ENCODE results near the gene NSMCE1. TPM values are rescaled to one million over a fixed set of nuclear protein-coding genes. Genes with fewer than 3 reads are reported as not detected.

NSMCE1 gene
- total and polyA plus RNA-seq, 2 of the 8 experiments (the other 6 are each of a cell fraction or from before 2014, with no cell fraction given) = 8.1 to 16.6 TPM

DNA sequence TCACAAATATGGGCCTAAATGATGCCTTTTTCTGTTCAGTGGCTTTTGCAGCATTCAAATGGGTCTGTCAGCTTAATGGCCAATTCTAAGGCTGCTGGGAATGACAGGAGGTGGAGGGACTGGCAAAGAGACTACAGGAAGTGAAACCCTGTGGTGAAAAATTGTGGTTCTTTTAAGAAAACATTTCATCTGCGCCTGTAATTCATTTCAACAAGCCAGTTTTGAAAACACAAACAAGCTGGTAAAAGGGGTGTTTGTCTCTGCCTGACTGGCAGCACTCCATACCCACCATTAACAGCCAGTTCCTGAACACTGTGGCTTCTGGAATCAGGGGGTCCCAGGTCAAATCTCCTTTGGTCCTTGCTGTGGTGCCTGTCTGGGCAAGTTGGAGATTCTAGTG is 68.8 kb downstream of the NSMCE1 start:
- no peak overlapping the region for H4K8ac ChIP-seq (ENCODE audit: extremely low read depth, insufficient read depth, low read length)
- no peak overlapping the region for H3K27ac ChIP-seq (ENCODE audit: low read depth, low read length)
- H3K4me1 ChIP-seq (replicated peaks in 1 of 4; ENCODE audit: control insufficient read depth in 3 of 4, insufficient read depth in 4 of 4, low read length in 3 of 4) = peaks cover 2 to 4% (median 4%) of the 10 kb centered on the region in 4 experiments; a peak in 4 of 7 replicates
- H4K20me1 ChIP-seq (replicated peaks in 1 of 2; ENCODE audit: control insufficient read depth in 1 of 2, insufficient read depth in 2 of 2, low read length in 2 of 2) = no peaks in the 10 kb centered on the region
- H2BK5ac ChIP-seq (ENCODE audit: low read depth, low read length) = no peak overlapping the region
- no peak overlapping the region for H2BK20ac ChIP-seq (ENCODE audit: low read length)
- H3K36me3 ChIP-seq (ENCODE audit: control insufficient read depth in 2 of 4, insufficient read depth in 4 of 4, low read length in 3 of 4) = no peaks in the 10 kb centered on the region
- no peak overlapping the region for H3K4me3 ChIP-seq (ENCODE audit: extremely low read depth in 1 of 4, insufficient read depth in 2 of 4, low read depth in 3 of 4, low read length in 4 of 4)
- no peak overlapping the region for H4K5ac ChIP-seq (ENCODE audit: insufficient read length, low read depth, low read length)
- no peak overlapping the region for H3K56ac ChIP-seq (replicated peaks; ENCODE audit: insufficient read length, low read depth, low read length)
- H2BK15ac ChIP-seq (ENCODE audit: low read length) = no peak overlapping the region
- DNase-seq (ENCODE audit: low read depth in 1 of 2, low spot score in 2 of 2) (no peak), FAIRE-seq (no peak)
- H2BK12ac ChIP-seq (ENCODE audit: low read depth, low read length) = no peak overlapping the region
- no peaks in the 10 kb centered on the region for H3K9me3 ChIP-seq (ENCODE audit: insufficient read depth in 2 of 2, low read depth in 1 of 2, low read length in 1 of 2)
- H3K4ac ChIP-seq (replicated peaks; ENCODE audit: insufficient read length, low read depth, low read length) = no peak overlapping the region
- no peak overlapping the region for H3K9ac ChIP-seq (replicated peaks in 1 of 4; ENCODE audit: extremely low read depth in 1 of 4, low read depth in 3 of 4, low read length in 3 of 4)
- H4K91ac ChIP-seq (replicated peaks; ENCODE audit: insufficient read length, low read length) = no peak overlapping the region
- no peak overlapping the region for H2BK120ac ChIP-seq (replicated peaks; ENCODE audit: low read depth, low read length)
- H3K27me3 ChIP-seq (replicated peaks in 1 of 4; ENCODE audit: control insufficient read depth in 3 of 4, extremely low read depth in 1 of 4, insufficient read depth in 3 of 4, low read length in 3 of 4) = no peaks in the 10 kb centered on the region
- H3K18ac ChIP-seq (ENCODE audit: extremely low read depth, low read length) = no peak overlapping the region
- ChIA-PET POLR2A (ENCODE audit: partially characterized antibody) (interaction anchor here (1.9 kb wide), 1 partner anchor 10 kb away, joined by 6 read pairs; no protein-coding TSS in a partner anchor), CTCF (ENCODE audit: partially characterized antibody) (interaction anchor here (0.6 to 2.4 kb wide), 5 partner anchors 9 to 251 kb away, joined by 3 to 10 read pairs (median 3); no protein-coding TSS in a partner anchor)
- H3K4me2 ChIP-seq (ENCODE audit: insufficient read depth in 1 of 2, low read depth in 2 of 2, low read length in 2 of 2) = no peak overlapping the region
- WGBS, 2 experiments (ENCODE audit: extremely low coverage in 1 of 2, insufficient coverage in 1 of 2, insufficient read length in 1 of 2, insufficient replicate concordance in 2 of 2, low coverage in 1 of 2, low lambda C conversion rate in 2 of 2, missing lambda C conversion rate in 1 of 2) = 94% methylated on average over 1 of the region's 1 CpG; no CpG with 5 or more reads in 1 of the 2 experiments
- TF ChIP-seq, protein P1, sequence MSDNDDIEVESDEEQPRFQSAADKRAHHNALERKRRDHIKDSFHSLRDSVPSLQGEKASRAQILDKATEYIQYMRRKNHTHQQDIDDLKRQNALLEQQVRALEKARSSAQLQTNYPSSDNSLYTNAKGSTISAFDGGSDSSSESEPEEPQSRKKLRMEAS (IDR thresholded peaks at IDR 0.05) = no peak
- H3K23me2 ChIP-seq (ENCODE audit: low read depth, low read length) = peaks cover 2% of the 10 kb centered on the region; the same call in 1 of the 2 replicates
- no peaks in the 10 kb centered on the region; a peak in 1 of 4 replicates for H3K79me2 ChIP-seq (ENCODE audit: control insufficient read depth in 1 of 2, insufficient read depth in 2 of 2, low read length in 2 of 2)
- peak overlapping the region; percentile 66; the same call in 1 of the 2 replicates for H2AFZ ChIP-seq (ENCODE audit: low read length)
- no peak overlapping the region for H2AK5ac ChIP-seq (ENCODE audit: low read depth, low read length)
- H3K23ac ChIP-seq (ENCODE audit: insufficient read length) = no peak overlapping the region
- H3K14ac ChIP-seq (ENCODE audit: insufficient read length) = no peak overlapping the region
- no peaks in the 10 kb centered on the region for H3K79me1 ChIP-seq (ENCODE audit: low read depth, low read length)

Measured in H1 (cell line).